Measurements from ENCODE around the gene OR7C2. TPM values are rescaled to one million over a fixed set of nuclear protein-coding genes. Genes with fewer than 3 reads are reported as not detected.

OR7C2 gene
- total RNA-seq, 1 donor from 2014 or later, result not detected

DNA sequence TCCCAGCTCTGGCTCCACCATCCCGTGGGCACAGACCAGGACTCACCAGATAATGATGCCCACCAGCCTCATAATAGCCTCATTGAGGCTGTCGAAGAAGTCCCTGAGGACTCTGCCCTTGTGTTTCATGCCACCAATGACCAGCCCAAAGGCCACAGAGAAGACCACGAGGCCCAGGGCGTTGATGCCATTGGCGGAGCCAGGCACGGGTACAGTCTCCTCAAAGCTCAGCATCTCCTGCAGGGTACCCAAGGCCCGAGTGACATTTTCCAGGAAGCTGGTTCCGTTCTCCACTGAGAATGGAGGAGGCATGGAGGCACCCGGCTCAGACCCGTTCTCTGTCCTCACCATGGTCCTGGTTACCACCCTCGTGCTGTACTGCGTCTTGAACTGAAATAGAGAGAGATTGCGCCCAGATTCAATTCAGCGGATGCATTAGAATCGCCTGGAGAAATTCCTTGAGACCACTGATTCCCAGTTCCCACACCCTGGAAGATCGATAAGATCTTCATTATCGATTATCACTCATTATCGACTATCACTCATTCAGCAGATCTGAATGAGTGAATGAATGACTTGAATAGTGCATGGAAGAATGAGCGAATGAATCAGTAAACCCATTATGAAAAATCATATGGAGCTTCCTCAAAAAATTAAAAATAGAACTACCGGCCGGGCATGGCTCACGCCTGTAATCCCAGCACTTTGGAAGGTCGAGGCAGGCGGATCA is 20.8 kb downstream of the OR7C2 start:
- Mint-ChIP-seq H3K9me3 (peaks cover 32% of the 10 kb centered on the region), H3K36me3 (peaks cover 5% of the 10 kb centered on the region), H3K4me3 (no peak overlapping the region), H3K27me3 (ENCODE audit: low read depth) (no peaks in the 10 kb centered on the region), H3K4me1 (no peaks in the 10 kb centered on the region), H3K27ac (no peak overlapping the region)
- no peak for DNase-seq (ENCODE audit: low spot score in 2 of 2, unreplicated experiment in 2 of 2)
- TF ChIP-seq CTCF (IDR thresholded peaks at IDR 0.05; ENCODE audit: unreplicated experiment), result no peak

DNA sequence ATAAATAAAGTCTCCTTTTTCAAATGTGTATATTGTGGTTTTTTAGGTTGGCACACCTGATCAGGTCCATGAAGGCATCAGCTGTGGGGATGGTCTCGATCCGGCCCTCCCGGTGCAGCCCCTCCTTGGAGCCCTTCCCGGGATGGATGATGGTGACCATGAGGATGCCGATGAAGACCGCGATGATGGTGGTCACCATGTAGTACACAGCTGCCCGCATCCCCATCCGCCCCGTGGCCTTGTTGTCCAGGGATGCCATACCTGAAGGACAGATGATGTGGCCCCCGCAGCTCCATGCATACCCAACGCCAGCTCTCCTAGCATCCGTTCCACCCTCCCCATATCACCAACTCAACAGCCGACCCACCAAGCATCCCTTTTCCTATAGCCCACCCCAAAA is 27.0 kb downstream of the OR7C2 start:
- peaks cover 3% of the 10 kb centered on the region for H3K36me3 Mint-ChIP-seq
- no peak for DNase-seq (ENCODE audit: low spot score in 2 of 2, unreplicated experiment in 2 of 2)
- no peak overlapping the region for H3K4me3 Mint-ChIP-seq
- peaks cover 47% of the 10 kb centered on the region for H3K9me3 Mint-ChIP-seq
- H3K27ac Mint-ChIP-seq, result no peak overlapping the region
- TF ChIP-seq CTCF (IDR thresholded peaks at IDR 0.05; ENCODE audit: unreplicated experiment), result no peak
- no peaks in the 10 kb centered on the region for H3K27me3 Mint-ChIP-seq (ENCODE audit: low read depth)
- H3K4me1 Mint-ChIP-seq, result no peaks in the 10 kb centered on the region

DNA sequence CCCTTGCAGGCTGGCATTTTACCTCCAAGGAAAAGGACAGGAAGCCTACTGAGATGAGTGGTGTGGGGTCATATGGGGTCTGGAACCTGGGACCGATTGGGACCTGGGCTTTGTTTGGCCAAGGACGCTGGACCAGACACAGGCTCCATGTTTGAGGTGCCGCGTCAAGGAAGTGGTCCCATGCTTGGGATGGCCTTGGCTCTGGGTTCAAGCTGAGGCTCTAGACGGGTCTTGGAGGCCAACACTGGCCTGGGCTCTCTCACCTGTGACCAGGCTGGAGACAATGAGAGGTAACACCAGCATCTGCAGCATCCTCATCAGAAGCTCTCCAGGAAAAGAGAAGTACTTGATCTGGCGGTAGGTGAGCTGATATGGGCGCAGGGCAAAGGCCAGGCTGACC is 30.2 kb downstream of the OR7C2 start:
- no peak for TF ChIP-seq CTCF (IDR thresholded peaks at IDR 0.05; ENCODE audit: unreplicated experiment)
- no peak overlapping the region for H3K27ac Mint-ChIP-seq
- no peak for DNase-seq (ENCODE audit: low spot score in 2 of 2, unreplicated experiment in 2 of 2)
- no peak overlapping the region for H3K4me3 Mint-ChIP-seq
- H3K36me3 Mint-ChIP-seq, result no peaks in the 10 kb centered on the region
- H3K4me1 Mint-ChIP-seq, result no peaks in the 10 kb centered on the region
- peaks cover 2% of the 10 kb centered on the region for H3K27me3 Mint-ChIP-seq (ENCODE audit: low read depth)
- peaks cover 53% of the 10 kb centered on the region for H3K9me3 Mint-ChIP-seq

GRCh38 chr19:14972676-14973075 is 31.4 kb downstream of the OR7C2 start:
- no peak for DNase-seq (ENCODE audit: low spot score in 2 of 2, unreplicated experiment in 2 of 2)
- no peaks in the 10 kb centered on the region for H3K36me3 Mint-ChIP-seq
- H3K27me3 Mint-ChIP-seq (ENCODE audit: low read depth), result peaks cover 11% of the 10 kb centered on the region
- H3K9me3 Mint-ChIP-seq, result peaks cover 49% of the 10 kb centered on the region
- no peak for TF ChIP-seq CTCF (IDR thresholded peaks at IDR 0.05; ENCODE audit: unreplicated experiment)
- no peaks in the 10 kb centered on the region for H3K4me1 Mint-ChIP-seq
- no peak overlapping the region for H3K27ac Mint-ChIP-seq
- no peak overlapping the region for H3K4me3 Mint-ChIP-seq

DNA sequence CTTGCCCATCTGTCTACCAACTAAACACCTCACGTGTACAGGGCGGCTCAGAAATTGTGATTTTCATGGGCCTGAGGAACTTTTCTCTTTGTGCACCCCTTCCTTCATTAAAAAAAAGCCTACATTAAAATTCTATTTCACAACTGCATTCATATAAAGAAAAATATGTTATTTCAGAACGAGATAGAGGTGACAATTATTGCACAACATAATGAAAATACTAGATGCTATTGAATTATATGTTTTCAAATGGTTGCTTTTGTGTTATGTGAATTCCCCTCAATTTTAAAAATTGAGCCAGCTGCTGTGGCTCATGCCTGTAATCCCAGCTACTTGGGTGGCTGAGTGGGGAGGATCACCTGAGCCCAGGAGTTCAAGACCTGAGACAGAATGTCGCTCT is 33.2 kb downstream of the OR7C2 start:
- H3K4me3 Mint-ChIP-seq, result no peak overlapping the region
- H3K27ac Mint-ChIP-seq, result no peak overlapping the region
- H3K4me1 Mint-ChIP-seq, result no peaks in the 10 kb centered on the region
- no peak for TF ChIP-seq CTCF (IDR thresholded peaks at IDR 0.05; ENCODE audit: unreplicated experiment)
- peaks cover 32% of the 10 kb centered on the region for H3K9me3 Mint-ChIP-seq
- H3K27me3 Mint-ChIP-seq (ENCODE audit: low read depth), result peaks cover 26% of the 10 kb centered on the region
- no peaks in the 10 kb centered on the region for H3K36me3 Mint-ChIP-seq
- DNase-seq (ENCODE audit: low spot score in 2 of 2, unreplicated experiment in 2 of 2), result no peak
